ENCODE results near the gene CYCS. TPM values are rescaled to one million over a fixed set of nuclear protein-coding genes. Genes with fewer than 3 reads are reported as not detected.

Gene CYCS
- total RNA-seq, 1 donor, result 51.9 TPM

DNA sequence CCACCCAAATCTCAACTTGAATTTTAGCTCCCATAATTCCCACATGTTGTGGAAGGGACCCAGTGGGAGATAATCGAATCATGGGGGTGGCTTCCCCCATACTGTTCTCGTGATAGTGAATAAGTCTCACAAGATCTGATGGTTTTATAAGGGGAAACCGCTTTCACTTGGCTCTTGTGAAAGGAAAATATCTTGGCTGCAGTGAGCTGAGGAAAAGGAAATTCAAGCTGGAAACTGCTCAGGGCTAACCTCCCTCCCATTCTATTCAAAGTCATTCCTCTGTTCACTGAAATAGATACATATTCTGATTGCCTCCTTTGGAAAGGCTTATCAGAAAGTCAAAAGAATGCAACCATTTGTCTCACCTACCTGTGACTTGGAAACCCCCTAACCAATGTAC lies 15.8 kb downstream of the CYCS start:
- H3K4me3 ChIP-seq (ENCODE audit: low read depth, low read length), result no peak overlapping the region
- TF ChIP-seq, protein P1, sequence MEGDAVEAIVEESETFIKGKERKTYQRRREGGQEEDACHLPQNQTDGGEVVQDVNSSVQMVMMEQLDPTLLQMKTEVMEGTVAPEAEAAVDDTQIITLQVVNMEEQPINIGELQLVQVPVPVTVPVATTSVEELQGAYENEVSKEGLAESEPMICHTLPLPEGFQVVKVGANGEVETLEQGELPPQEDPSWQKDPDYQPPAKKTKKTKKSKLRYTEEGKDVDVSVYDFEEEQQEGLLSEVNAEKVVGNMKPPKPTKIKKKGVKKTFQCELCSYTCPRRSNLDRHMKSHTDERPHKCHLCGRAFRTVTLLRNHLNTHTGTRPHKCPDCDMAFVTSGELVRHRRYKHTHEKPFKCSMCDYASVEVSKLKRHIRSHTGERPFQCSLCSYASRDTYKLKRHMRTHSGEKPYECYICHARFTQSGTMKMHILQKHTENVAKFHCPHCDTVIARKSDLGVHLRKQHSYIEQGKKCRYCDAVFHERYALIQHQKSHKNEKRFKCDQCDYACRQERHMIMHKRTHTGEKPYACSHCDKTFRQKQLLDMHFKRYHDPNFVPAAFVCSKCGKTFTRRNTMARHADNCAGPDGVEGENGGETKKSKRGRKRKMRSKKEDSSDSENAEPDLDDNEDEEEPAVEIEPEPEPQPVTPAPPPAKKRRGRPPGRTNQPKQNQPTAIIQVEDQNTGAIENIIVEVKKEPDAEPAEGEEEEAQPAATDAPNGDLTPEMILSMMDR (IDR thresholded peaks at IDR 0.05; ENCODE audit: insufficient read depth, low read length), result no peak
- peak; percentile 40 for DNase-seq (ENCODE audit: low read depth)

- DNase-seq (ENCODE audit: low read depth), result no peak
- H3K4me3 ChIP-seq (ENCODE audit: low read depth, low read length), result no peak overlapping the region
- TF ChIP-seq, protein P1 (IDR thresholded peaks at IDR 0.05; ENCODE audit: insufficient read depth, low read length), result no peak
Measured at GRCh38 chr7:25105911-25106310, 19.1 kb downstream of the CYCS start.

DNA sequence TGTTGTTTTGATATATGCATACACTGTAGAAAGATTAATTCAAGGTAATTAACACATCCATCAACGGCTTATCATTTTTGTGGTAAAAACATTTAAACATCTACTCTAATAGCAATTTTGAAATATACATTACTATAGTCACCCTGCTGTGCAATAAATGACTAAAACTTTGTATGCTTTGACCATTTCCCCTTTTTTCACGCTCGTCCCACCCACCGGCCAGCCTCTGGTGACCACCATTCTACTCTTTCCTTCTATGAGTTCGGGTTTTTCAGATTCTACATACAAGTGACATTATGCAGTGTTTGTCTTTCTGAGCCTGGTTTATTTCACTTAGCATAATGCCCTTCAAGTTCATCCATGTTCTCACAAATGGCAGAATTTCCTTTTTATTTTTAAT lies 21.3 kb downstream of the CYCS start:
- TF ChIP-seq, protein P1 (IDR thresholded peaks at IDR 0.05; ENCODE audit: insufficient read depth, low read length), result no peak
- no peak for DNase-seq (ENCODE audit: low read depth)
- no peak overlapping the region for H3K4me3 ChIP-seq (ENCODE audit: low read depth, low read length)

DNA sequence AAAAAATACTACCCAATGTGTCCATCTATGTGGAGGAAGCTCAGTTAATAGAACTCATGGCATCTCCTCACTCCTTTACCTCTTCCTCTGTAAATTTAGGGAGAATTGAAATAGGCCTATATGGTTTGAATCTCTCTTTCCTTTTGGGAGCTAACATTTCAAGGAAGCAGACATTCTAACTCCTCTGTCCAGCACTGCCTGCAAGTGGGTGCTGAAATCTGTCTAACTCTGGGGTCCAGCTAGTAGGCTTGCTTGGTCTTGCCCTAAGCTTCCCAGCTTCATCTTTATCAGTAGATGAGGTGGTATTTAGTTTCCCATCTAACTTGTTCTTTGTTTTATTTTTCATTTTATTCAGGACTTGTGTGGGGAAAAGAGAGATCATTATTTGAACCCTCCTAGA lies 23.2 kb downstream of the CYCS start:
- TF ChIP-seq, protein P1 (IDR thresholded peaks at IDR 0.05; ENCODE audit: insufficient read depth, low read length), result no peak
- DNase-seq (ENCODE audit: low read depth), result no peak
- no peak overlapping the region for H3K4me3 ChIP-seq (ENCODE audit: low read depth, low read length)

DNA sequence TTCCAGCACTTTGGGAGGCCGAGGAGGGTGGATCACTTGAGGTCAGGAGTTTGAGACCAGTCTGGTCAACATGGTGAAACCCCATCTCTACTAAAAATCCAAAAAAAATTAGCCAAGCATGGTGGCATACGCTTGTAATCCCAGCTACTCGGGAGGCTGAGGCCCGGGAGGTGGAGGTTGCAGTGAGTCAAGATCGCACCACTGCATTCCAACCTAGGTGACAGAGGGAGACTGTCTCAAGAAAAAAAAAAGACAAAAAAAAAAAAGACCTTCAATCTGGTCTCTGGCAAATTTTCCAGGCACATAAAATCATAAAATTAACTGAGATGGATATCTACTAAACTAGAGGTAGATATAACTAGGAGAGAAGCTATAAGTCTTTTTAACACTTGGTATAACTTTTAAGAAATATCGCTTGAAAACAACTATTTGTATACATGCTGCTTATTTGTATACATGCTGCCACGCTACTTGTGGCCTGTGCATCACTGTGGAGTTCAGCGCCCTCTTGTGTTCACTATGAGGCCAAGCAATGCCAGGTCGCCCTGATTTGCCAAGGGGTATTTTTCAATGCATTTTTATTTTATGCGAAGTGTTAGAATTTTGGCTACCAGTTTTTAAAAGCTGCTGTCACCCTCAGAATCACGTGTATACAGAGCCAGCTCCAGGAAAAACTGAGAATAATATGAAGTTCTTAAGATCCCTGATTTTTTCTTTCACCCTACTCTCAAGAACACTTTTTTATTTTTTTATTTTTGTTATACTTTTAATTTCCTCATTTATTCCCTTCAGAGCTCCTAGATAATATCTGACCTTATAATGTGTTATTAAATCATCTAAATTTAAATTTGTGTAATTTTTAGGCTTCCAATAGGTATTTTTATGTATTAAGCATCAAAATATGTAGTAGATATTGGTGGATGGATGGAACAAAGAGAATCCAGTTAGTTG lies 26.7 kb downstream of the CYCS start:
- TF ChIP-seq, protein P1 (IDR thresholded peaks at IDR 0.05; ENCODE audit: insufficient read depth, low read length), result peak; percentile 97
- peak; percentile 79 for DNase-seq (ENCODE audit: low read depth)
- no peak overlapping the region for H3K4me3 ChIP-seq (ENCODE audit: low read depth, low read length)

GRCh38 chr7:25095516-25096345 lies 29.3 kb downstream of the CYCS start:
- H3K4me3 ChIP-seq (ENCODE audit: low read depth, low read length), result no peak overlapping the region
- TF ChIP-seq, protein P1 (IDR thresholded peaks at IDR 0.05; ENCODE audit: insufficient read depth, low read length), result no peak
- peak; percentile 45 for DNase-seq (ENCODE audit: low read depth)
